Parathyroid adenoma (tissue), 2 donors: ENCODE results near the gene SLC4A7.

Source experiments
- H2AFZ ChIP-seq: fragments of 300-600 bp; sonication (generic); one replicate; pipeline ENCODE4 v1.7.0; 2017; ENCODE audit warnings: antibody characterized with exemption, mild to moderate bottlenecking
- H3K27ac ChIP-seq: fragments of 300-600 bp; sonication (generic); one replicate; pipeline ENCODE4 v1.7.0; 2017
- H3K27me3 ChIP-seq: fragments of 300-600 bp; sonication (generic); one replicate; pipeline ENCODE4 v1.7.0; 2017; ENCODE audit warnings: low read length; ENCODE audit not compliant: control insufficient read depth, insufficient read depth
- H3K36me3 ChIP-seq: fragments of 300-600 bp; sonication (generic); one replicate; pipeline ENCODE4 v1.7.0; 2017; ENCODE audit warnings: low read length; ENCODE audit not compliant: control insufficient read depth, insufficient read depth
- H3K4me1 ChIP-seq: fragments of 300-600 bp; sonication (generic); one replicate; pipeline ENCODE4 v1.7.0; 2017; ENCODE audit warnings: control low read depth
- H3K4me2 ChIP-seq: fragments of 300-600 bp; sonication (generic); one replicate; pipeline ENCODE4 v1.7.0; 2017; ENCODE audit warnings: low read length
- H3K4me3 ChIP-seq: fragments of 300-600 bp; sonication (generic); one replicate; pipeline ENCODE4 v1.7.0; 2017; ENCODE audit warnings: low read depth, low read length
- H3K79me2 ChIP-seq: fragments of 300-600 bp; sonication (generic); one replicate; pipeline ENCODE4 v1.7.0; 2017; ENCODE audit warnings: control low read depth
- H3K9ac ChIP-seq: fragments of 300-600 bp; sonication (generic); one replicate; pipeline ENCODE4 v1.7.0; 2017; ENCODE audit warnings: mild to moderate bottlenecking
- H3K9me3 ChIP-seq: fragments of 300-600 bp; sonication (generic); one replicate; pipeline ENCODE4 v1.7.0; 2017; ENCODE audit warnings: low read length; ENCODE audit not compliant: control insufficient read depth
- TF ChIP-seq, protein P1 (sequence below): fragments of 300-600 bp; sonication (generic); IDR thresholded peaks from one replicate; pipeline ENCODE4 v1.7.0; 2017; ENCODE audit warnings: antibody characterized with exemption, mild to moderate bottlenecking
- donor health status: primary hyperparathyroidism.

SLC4A7 gene

DNA sequence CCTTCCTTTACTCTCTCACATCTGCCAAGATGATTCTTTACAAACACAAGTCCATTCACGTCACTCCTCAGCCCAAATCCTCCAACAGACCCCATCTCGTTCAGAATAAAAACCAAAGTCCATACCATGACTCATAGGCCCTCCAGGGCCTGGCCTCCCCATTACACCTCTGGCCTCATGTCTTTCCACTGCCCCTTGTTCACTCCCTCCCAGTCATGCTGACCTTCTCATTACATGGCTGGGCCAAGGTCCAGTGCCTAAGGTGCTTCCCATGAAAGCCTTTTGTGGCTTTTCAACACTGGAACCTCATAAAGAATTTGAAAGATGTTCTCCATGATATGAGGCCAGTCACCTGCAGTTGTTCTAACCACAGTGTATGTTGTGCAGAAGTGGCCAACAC is 159.5 kb downstream of the SLC4A7 start:
- Histone ChIP-seq H3K79me2 (no peaks in the 10 kb centered on the region), H2AFZ (no peak overlapping the region), H3K9me3 (no peaks in the 10 kb centered on the region), H3K27me3 (no peaks in the 10 kb centered on the region), H3K4me3 (no peak overlapping the region), H3K27ac (no peak overlapping the region), H3K4me2 (no peak overlapping the region), H3K9ac (no peak overlapping the region), H3K36me3 (no peaks in the 10 kb centered on the region), H3K4me1 (no peaks in the 10 kb centered on the region)
- TF ChIP-seq, protein P1, sequence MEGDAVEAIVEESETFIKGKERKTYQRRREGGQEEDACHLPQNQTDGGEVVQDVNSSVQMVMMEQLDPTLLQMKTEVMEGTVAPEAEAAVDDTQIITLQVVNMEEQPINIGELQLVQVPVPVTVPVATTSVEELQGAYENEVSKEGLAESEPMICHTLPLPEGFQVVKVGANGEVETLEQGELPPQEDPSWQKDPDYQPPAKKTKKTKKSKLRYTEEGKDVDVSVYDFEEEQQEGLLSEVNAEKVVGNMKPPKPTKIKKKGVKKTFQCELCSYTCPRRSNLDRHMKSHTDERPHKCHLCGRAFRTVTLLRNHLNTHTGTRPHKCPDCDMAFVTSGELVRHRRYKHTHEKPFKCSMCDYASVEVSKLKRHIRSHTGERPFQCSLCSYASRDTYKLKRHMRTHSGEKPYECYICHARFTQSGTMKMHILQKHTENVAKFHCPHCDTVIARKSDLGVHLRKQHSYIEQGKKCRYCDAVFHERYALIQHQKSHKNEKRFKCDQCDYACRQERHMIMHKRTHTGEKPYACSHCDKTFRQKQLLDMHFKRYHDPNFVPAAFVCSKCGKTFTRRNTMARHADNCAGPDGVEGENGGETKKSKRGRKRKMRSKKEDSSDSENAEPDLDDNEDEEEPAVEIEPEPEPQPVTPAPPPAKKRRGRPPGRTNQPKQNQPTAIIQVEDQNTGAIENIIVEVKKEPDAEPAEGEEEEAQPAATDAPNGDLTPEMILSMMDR, result no peak

DNA sequence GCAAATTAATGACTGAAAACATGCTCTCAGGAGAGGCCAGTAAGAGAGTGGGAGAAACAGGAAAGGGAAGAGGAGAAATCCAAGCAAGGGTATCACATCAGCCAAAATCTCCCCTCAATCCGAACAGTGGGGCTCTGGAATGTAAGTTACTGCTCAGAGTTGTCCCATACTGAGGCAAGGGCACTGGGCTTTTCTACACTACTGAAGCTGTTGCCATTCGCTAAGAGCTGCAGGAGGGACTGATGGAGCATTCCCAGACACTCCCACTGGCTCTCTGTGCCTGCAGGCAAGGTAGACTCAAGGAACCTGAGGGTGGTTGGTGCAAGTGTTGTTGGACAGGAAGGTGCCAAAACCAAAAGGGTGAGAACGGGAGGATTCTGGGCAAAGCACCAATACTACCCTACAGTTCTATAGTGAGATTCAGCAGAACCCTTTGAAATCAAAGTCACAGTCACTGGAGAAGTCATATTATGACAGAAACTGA is 161.1 kb downstream of the SLC4A7 start:
- no peaks in the 10 kb centered on the region for H3K4me1 ChIP-seq

More for the DNA sequence above, 161.1 kb downstream of the SLC4A7 start:
- TF ChIP-seq, protein P1, result no peak
- no peak overlapping the region for H3K4me2 ChIP-seq
- no peaks in the 10 kb centered on the region for H3K79me2 ChIP-seq
- H3K27ac ChIP-seq, result no peak overlapping the region
- no peaks in the 10 kb centered on the region for H3K27me3 ChIP-seq
- H3K9me3 ChIP-seq, result no peaks in the 10 kb centered on the region
- no peak overlapping the region for H2AFZ ChIP-seq
- no peak overlapping the region for H3K9ac ChIP-seq
- no peak overlapping the region for H3K4me3 ChIP-seq
- no peaks in the 10 kb centered on the region for H3K36me3 ChIP-seq
